HUDEP-2 (cell line): Measurements from ENCODE around the gene EYS.
A peak's percentile ranks its signal among the peaks of the same experiment; 100 is the strongest.
"Not testable (repeated sequence)": the region's sequence is repeated elsewhere in the genome, so short reads cannot be mapped to it uniquely, and the experiment has no call there.

Experiments used
- DNase-seq, 76 experiments: peaks; one replicate each; lab custom pipeline; 2025; ENCODE audit not compliant: unreplicated experiment in 76 of 76; lab: John Stamatoyannopoulos, UW

EYS gene

DNA sequence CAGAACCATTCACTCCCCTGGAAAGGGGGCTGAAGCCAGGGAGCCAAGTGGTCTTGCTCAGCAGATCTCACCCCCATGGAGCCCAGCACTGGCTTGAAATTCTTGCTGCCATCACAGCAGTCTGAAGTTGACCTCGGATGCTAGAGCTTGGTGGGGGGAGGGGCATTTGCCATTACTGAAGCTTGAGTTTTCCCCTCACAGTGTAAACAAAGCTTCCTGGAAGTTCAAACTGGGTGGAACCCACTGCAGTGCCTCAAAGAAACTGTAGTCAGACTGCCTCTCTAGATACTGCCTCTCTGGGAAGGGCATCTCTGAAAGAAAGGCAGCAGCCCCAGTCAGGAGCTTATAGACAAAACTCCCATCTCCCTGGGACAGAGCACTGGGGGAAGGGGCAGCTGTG is 1819.2 kb downstream of the EYS start:
- not testable (repeated sequence) for DNase-seq

DNA sequence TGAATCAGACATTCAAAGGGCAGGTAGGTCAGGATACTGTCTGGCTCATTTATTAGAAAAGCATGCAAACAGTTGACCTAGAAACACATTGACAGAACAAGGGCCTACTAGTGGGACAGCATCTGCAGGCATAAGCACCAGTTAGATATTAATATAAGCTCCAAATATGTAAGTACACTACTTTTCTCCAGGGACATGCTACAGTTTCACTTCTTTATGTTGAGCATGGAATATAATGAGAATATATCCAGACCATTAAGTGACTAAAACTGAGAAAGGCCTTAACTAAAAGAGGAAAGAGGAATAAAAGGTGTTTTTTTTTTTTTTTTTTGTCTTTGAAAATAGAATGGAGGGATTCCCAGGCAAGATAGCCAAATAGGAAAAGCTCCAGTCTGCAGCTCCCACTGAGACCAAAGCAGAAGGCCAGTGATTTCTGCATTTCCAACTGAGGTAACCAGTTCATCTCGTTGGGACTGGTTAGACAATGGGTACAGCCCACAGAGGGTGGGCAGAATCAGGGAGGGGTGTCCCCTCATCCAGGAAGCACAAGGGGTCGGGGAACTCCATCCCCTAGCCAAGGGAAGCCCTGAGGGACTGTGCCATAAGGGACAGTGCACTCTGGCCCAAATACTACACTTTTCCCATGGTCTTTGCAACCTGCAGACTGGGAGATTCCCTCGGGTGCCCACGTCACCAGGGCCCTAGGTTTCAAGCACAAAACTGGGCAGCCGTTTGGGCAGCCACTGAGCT is 1819.8 kb downstream of the EYS start:
- DNase-seq, result no peak

DNA sequence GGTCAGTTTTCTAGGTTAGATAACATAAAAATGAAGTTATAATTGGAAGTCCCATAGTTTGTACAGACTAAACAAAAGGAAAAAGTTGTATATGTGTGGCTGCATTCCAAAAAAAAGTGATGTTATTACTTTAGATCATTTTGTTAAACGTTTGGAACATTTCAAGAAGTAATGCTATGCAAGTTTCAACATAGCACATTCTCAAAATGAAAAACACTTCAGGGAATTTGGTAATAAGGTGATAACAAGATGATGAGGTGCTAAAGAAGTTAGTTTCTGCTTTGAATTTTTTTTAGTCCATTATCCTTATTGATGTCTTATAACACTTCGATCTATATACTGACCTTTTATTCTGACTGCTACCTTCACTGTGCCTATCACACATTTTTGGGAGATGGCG is 1820.7 kb downstream of the EYS start:
- DNase-seq, result no peak

DNA sequence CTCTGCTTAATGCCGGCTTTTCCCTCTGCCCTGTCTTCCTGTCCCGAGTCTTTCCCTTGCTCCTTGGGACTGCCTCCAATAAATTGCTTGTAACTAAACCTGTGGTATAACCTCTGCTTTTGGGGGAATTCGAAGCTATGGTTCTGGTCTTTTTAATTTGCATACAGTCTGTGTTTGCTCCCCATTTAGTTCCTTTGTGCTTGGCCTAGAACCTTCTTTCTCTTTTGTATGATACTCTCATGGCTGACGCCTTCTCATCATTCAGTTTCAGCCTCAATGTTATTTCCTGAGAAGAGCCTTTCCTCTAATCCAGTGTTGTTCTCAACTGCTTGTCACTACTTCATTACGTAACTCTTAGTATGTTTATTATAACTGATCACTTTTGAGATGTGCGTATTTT is 1823.4 kb downstream of the EYS start:
- no peak for DNase-seq

DNA sequence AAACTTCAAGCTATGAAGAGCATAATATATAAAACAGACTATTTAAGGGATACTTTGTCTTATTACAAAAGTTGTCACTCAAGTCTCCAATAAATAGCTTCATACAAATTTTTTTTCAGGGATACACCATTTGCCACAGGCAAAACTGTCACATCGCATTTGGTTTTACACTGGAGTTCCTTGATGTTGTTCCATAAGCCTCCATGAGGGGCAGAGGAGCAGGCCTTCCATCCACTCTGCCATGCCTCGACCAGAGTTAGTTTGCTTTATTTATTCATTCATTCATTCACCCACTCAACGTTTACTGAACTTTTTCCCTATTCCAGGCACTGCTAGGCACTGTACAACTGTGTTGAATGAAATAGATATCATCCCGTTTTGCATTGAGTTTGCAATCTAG is 1824.8 kb downstream of the EYS start:
- peak in 2 of 76 experiments; percentile 5 to 12 for DNase-seq

DNA sequence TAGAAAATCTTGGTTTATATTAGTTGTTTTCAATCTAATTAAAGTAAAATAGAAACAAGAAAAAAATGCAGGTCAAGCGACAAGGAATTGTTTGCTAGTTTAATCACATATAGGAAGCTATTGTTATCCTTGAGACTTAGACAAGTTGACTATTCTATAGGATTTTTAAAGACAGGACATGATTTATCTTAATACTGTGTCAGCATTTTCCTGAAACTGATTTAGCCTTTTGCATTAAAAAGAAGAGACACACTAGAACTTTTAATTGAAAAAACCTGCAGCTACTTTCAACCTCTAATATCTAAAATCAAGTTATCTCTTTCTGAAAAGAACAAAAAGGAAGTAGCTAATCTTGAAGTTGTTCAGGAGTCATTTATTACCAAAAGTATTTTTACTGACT is 1825.2 kb downstream of the EYS start:
- DNase-seq, result no peak

DNA sequence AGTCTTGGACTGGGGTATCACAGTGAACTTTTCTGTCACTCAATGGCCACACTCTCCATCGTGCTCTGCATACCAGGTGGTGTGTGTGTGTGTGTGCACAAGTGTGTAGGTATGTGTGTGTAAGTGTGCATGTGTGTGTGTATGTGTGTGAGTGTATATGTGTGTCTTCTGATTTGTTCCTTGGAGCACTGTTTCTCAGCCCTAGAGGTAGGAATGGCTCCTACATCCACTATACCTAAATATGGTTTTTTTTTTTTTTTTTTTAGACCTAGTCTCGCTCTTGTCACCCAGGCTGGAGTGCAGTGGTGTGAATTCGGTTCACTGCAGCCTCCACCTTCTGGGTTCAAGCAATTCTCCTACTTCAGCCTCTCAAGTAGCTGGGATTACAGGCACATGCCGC is 1834.8 kb downstream of the EYS start:
- no peak for DNase-seq

DNA sequence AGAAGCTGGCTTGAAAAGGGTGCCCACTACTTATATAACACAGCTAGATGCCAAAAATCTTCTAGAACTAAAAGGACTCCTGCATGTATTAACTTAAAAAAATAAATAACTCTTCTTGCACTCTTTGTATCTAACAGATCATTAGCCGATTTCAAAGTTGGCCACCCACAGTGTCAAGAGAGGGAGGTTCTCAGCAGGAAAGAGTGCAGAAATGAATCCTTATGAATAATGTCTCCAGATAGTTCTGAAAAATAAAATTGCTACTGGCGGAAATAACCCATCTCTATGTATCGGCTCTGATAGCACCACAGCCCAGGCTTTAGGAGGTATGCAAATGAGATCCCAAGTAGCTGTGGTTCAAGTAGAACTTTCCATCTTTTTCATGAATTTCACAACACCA is 1838.7 kb downstream of the EYS start:
- DNase-seq, result no peak

DNA sequence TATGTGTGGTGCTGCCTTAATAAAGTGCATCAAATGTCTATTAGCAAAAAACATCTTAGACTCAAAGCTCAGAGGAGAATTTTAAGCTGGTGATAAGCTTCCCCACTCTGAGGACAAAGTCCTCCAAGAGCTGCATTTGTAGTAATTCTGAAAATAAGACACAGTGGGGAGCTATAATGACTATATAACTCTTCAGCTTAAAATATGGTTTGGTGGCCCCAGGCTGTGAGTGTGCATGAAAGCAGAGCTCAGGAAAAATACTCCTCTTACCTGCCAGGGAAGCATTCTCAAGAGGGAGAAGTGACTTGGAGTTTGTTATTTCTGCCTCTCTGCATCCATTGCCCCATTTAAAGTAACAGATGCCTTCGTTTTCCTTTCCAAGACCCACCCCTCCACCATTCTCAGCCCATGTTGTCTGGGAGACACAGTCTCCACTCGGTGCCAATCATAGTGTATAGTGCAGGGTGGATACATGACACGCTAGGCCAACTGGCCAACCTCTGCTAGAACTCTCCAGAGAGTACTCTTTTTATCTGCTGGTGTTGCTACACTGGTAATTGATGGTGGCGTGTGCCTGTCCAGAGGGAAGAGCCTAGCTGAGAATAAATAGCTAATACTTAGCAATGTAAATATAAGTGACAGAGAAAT is 1842.2 kb downstream of the EYS start:
- no peak for DNase-seq

DNA sequence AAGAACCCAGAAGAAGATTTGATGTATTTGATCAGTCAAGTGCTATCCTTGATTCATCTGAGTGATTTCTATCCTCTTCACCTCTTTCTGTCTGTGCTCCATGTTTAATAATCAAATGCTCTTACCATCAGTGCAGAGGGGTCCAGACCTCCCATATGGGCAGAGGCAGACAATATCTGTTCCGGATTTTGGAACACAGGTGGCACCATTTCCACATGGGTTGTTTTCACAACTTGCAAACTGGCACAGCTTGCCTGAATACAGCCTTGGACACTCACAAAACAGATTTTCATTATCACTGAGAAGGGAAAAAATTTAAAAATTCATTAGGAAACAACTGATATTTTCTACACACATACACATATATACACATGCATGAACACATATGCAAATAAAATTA is 1843.0 kb downstream of the EYS start:
- DNase-seq, result no peak

DNA sequence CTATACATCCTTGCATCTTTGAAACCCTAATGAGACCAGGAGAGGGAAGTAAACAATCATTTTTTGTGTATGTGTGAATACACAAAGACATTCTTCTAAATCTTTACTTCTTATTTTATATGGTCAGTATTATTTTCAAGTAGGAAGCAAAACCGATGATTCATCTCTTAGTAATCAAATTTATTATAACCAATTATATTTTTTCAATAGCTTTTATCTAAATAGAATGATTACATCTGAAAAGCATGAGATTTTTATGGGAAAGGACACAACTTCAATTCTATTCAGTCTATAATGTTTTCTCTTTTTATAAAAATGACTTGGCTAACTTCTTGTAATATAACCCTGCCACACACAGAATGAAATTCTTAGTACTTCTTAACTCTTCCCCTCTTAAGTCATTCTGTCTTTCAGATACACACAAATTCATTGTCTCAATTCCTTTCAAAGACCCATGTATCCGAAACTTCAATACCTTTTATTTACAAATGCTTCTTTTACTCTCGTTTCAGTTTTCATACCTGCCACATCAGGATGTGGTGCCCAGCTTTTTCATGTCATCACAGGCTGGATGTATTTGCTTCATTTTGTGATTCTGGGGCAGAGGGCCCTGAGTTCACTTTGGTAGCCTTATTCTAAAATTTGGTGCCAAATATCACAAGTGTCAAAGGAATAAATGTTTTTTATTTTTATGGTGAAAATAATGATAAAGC is 1844.4 kb downstream of the EYS start:
- no peak for DNase-seq

DNA sequence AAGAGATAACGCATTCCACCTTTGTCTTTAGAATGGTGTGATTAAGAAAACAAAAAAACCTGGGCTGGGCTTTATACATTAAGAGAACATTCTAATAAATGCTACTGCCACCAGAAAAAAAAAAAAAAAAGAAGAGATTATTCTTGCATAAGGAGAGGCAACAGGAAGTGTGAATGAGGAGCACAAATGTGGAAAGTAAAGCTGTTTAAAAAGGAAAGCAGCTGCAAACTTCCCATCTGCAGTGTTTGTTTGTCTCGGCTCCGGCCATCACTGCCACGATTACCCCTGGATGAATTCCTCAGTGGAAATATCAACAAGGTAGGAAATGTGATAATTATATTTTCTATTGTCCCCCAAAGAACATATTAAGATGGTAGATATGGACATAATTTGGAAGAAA is 1847.5 kb downstream of the EYS start:
- DNase-seq, result no peak

DNA sequence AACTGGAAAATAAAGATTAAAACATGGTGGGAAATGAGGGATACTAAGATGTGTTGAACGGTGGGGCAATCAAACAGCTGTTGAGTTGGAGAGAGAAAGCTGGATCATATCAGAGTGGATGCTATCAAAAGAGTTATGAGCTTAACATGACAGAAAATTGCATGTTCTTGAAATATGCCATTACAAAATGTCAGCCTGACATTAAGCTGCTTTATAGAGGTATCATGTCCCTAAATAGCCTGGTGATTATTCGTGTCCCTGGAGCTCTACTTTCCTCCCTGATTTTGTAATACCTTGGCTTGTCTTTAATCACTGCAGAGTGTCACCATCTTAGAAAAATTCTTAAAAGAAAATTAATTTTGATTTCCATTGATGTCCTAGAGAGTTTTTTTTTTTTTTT is 1848.3 kb downstream of the EYS start:
- DNase-seq, result no peak

DNA sequence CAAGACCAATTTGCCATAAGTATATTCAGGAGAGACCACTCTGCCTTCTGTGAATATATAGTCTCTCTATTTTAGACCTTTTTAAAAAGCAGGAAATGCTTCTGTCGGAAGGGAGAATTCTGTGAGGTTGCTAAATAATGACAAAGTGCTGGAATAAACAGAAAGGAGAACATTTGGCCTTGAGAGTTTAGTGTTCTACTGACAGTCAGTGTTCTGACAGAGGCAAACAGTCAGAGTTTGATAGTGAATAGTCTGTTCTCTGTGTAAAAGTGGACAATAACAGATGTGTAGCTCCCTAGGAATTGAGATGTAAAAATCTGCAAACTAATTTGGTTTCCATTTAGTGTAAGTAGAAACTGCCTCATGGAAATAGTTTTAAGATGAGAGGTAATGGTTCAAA is 1850.8 kb downstream of the EYS start:
- no peak for DNase-seq

DNA sequence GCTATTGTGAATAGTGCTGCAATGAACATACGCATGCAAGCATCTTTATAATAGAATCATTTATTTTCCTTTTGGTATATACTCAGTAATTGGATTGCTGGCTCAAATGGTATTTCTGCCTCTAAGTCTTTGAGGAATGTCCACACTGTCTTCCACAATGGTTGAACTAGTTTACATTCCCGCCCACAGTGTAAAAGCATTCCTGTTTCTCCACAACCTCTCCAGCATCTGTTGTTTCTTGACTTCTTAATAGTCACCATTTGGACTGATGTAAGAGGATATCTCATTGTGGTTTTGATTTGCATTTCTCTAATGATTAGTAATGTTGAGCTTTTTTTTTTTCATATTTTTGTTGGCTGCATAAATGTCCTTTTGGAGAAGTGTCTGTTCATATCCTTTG is 1862.7 kb downstream of the EYS start:
- no peak for DNase-seq

DNA sequence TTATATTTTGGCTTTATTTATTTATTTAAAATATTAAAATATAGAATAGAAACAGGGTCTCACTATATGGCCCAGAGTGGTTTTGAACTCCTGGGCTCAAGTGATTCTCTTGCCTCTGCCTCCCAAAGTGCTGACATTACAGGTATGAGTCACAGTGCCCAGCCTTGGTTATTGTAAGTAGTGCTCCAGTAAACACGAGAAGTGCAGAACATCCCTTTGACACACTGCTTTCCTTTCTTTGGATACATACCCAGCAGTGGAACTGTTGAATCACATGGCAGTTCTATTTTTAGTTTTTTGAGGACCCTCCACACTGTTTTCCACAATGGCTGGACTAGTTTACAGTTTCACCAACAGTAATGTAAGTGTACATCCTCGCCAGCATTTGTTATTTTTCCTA is 1867.5 kb downstream of the EYS start:
- no peak for DNase-seq

DNA sequence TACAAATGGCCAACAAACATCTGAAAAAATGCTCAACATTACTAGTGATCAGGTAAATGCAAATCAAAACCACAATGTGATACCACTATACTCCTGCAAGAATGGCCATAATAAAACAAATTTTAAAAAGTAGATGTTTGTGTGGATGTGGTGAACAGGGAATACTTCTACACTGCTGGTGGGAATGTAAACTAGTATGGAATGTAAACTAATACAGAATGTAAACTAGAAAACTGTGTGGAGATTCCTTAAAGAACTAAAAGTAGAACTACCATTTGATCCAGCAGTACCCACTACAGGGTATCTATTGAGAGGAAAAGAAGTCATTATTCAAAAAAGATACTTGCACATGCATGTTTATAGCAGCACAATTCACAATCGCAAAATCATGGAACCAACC is 1878.3 kb downstream of the EYS start:
- not testable (repeated sequence) for DNase-seq

DNA sequence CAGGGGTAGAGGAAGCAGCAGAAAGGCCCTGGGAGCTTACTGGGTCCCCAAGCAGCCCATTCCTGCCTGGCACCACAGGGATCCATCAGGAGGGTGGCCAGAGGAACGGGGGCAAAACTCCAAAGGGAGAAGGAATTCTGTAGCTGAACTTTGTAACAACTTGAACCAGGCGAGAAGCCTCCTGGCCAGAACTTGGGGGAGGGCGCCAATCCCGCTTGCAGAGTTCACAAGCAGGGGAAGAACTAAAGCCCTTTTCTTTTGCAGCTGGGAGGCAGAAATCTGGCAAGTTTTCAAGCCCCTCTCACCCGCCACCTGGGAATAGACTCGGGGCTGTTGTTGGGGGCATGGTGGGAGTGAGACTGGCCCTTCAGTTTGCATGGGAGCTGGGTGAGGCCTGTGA is 1882.3 kb downstream of the EYS start:
- DNase-seq, result no peak

DNA sequence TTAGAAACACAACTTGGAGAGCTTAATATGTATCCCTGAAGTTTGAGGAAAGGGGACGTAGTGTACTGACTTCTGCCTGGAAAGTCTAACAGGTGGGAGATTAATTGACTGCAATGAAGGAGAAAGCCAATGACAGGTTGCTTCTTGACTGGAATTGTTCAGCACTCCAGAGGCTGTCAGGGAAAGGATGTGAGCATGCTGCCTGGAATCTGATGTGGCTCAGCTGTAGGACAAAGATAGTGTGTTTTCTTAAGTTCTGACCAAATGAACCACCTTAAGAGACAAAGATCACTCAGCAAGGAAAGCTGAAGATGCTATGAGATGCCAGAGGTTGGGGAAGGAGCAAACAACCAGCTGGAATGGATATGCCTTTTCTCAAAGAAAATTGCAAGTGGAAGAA is 1885.6 kb downstream of the EYS start:
- no peak for DNase-seq

DNA sequence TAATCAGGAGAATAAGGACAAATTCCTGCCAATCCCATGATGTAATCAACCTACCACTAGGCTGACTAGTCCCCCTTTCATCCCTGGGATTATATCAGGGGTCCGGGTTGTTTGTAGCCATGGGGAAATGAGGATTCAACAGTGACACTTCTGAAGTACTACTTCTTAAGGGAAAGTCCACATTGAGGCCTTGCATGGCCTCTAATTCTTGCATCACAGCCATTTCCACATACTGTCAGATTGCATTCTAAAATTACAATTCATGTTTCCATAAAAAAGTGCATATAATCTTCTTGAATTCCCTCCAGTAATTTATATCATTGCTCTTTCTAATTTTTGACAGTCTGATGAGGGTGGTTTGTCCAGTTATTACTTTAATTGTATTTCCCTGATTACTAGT is 1887.2 kb downstream of the EYS start:
- no peak for DNase-seq

DNA sequence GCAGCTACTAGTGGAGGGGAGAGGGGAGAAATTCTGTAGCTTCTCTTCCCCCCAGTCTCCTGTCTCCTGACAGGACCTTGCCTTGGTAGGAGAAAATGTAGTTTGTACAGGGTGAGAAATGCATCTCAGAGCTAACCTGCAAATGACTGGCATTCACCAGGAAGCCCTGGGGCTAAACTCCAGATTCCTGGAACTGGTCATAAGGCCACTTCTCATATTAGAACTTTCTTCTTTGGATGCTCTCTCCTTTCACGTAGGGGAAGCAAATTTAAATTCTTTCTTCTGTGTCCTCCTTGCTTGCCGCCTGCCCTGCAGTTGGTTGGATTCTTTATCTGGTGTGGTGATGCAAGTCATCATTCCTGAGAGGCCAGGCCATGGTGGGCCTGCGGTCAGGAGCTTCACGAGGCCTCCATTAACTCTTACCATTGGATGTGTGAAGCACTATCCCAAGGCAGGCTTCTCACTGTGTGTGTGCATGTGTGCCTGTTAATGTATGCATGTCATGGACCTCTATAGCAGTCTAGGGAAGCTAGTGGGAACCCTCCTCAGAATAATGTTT is 1889.5 kb downstream of the EYS start:
- no peak for DNase-seq

DNA sequence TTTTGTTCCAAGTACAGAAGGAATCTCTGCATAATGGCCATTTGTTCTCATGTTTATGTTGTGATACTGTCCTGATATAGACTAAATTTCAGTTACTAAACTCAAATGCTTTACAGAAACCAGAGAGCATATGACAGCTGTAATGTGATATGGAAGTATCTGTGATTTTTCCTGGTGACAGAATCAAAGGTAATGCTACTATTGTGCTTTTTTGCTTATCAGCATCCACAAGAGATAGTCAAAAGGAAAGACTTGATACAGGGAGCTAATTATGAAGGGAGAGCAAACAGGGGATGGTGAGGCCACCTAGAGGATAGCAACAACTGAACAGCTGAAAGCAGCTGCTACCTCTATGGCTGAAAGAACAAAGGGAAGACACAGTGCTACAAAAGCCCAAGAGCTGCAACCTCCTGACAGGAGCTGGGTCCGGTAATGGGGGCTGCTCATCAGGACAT is 1890.0 kb downstream of the EYS start:
- no peak for DNase-seq
